GM21723 (cell line): Measurements from ENCODE around the gene MALRD1.
"Not testable (repeated sequence)": the region's sequence is repeated elsewhere in the genome, so short reads cannot be mapped to it uniquely, and the experiment has no call there.

Experiments
- ATAC-seq: cut with Tn5 transposase; IDR thresholded peaks from one replicate; pipeline ENCODE4 v1.9.1; 2021; ENCODE audit warnings: mild to moderate bottlenecking, moderate library complexity; ENCODE audit not compliant: unreplicated experiment

Gene MALRD1

GRCh38 chr10:19704544-19704943, 655.9 kb downstream of the MALRD1 start:
- ATAC-seq, result no peak

GRCh38 chr10:19705250-19705649, 656.6 kb downstream of the MALRD1 start:
- ATAC-seq, result no peak

GRCh38 chr10:19706904-19707303, 658.3 kb downstream of the MALRD1 start:
- ATAC-seq, result no peak

- ATAC-seq, result no peak
These were observed 658.8 kb downstream of the MALRD1 start for GRCh38 chr10:19707376-19707775.

- no peak for ATAC-seq
These were observed 659.4 kb downstream of the MALRD1 start for GRCh38 chr10:19708031-19708430.

- ATAC-seq, result no peak
These were observed 662.0 kb downstream of the MALRD1 start for GRCh38 chr10:19710600-19710999.

GRCh38 chr10:19713159-19713558, 664.6 kb downstream of the MALRD1 start:
- ATAC-seq, result no peak

GRCh38 chr10:19713800-19714525, 665.4 kb downstream of the MALRD1 start:
- no peak for ATAC-seq

- ATAC-seq, result no peak
These were observed 670.7 kb downstream of the MALRD1 start for GRCh38 chr10:19719284-19719683.

GRCh38 chr10:19724287-19724686, 675.7 kb downstream of the MALRD1 start:
- ATAC-seq, result no peak

GRCh38 chr10:19728376-19728775, 679.8 kb downstream of the MALRD1 start:
- ATAC-seq, result no peak

- ATAC-seq, result no peak
These were observed 680.4 kb downstream of the MALRD1 start for GRCh38 chr10:19728964-19729363.

- ATAC-seq, result no peak
These were observed 681.7 kb downstream of the MALRD1 start for GRCh38 chr10:19730167-19730906.

- no peak for ATAC-seq
These were observed 682.3 kb downstream of the MALRD1 start for GRCh38 chr10:19730907-19731217.

- no peak for ATAC-seq
These were observed 683.0 kb downstream of the MALRD1 start for GRCh38 chr10:19731560-19731959.

- no peak for ATAC-seq
These were observed 689.8 kb downstream of the MALRD1 start for GRCh38 chr10:19738440-19738839.

GRCh38 chr10:19739232-19739631, 690.6 kb downstream of the MALRD1 start:
- not testable (repeated sequence) for ATAC-seq

- ATAC-seq, result not testable (repeated sequence)
These were observed 693.5 kb downstream of the MALRD1 start for GRCh38 chr10:19742144-19742543.

- no peak for ATAC-seq
These were observed 697.1 kb downstream of the MALRD1 start for GRCh38 chr10:19745672-19746071.

- ATAC-seq, result no peak
These were observed 700.7 kb downstream of the MALRD1 start for GRCh38 chr10:19749185-19749729.

GRCh38 chr10:19750972-19751371, 702.4 kb downstream of the MALRD1 start:
- ATAC-seq, result no peak

GRCh38 chr10:19756919-19757318, 708.3 kb downstream of the MALRD1 start:
- no peak for ATAC-seq
